ENCODE measurements around the gene ARHGEF2. TPM values are rescaled to one million over a fixed set of nuclear protein-coding genes. Genes with fewer than 3 reads are reported as not detected.
"Not testable (repeated sequence)": the region's sequence is repeated elsewhere in the genome, so short reads cannot be mapped to it uniquely, and the experiment has no call there.

Gene ARHGEF2
- polyA plus RNA-seq, 12 donors = 119 to 396 (median 157) TPM

- DNase-seq = no peak
These were observed 17.8 kb upstream of the ARHGEF2 start for GRCh38 chr1:155996166-155996565.

- no peak for DNase-seq
These were observed 15.2 kb upstream of the ARHGEF2 start for GRCh38 chr1:155993595-155993994.

- DNase-seq = no peak
These were observed 11.8 kb upstream of the ARHGEF2 start for GRCh38 chr1:155990005-155990739.

GRCh38 chr1:155989242-155990004 lies 11.1 kb upstream of the ARHGEF2 start:
- DNase-seq = peak; percentile 82

GRCh38 chr1:155984903-155985645 lies 6.7 kb upstream of the ARHGEF2 start:
- DNase-seq = not testable (repeated sequence)

- DNase-seq = no peak
These were observed 6.0 kb upstream of the ARHGEF2 start for GRCh38 chr1:155984341-155984740.

- peak; percentile 90 for DNase-seq
These were observed 5.1 kb upstream of the ARHGEF2 start for GRCh38 chr1:155983191-155984024.

GRCh38 chr1:155982106-155982505 lies 3.8 kb upstream of the ARHGEF2 start:
- DNase-seq = no peak

GRCh38 chr1:155981266-155982088 lies 3.1 kb upstream of the ARHGEF2 start:
- no peak for DNase-seq

GRCh38 chr1:155979597-155980343 lies 1.4 kb upstream of the ARHGEF2 start:
- peak; percentile 31 for DNase-seq

GRCh38 chr1:155978973-155979429 lies 654 bp upstream of the ARHGEF2 start:
- DNase-seq = no peak

- DNase-seq = peak; percentile 56
These were observed 540 bp downstream of the ARHGEF2 start for GRCh38 chr1:155977690-155978324.

- no peak for DNase-seq
These were observed 1.2 kb downstream of the ARHGEF2 start for GRCh38 chr1:155976913-155977689.

GRCh38 chr1:155976062-155976912 lies 2.1 kb downstream of the ARHGEF2 start:
- peak; percentile 77 for DNase-seq

- DNase-seq = no peak
These were observed 2.8 kb downstream of the ARHGEF2 start for GRCh38 chr1:155975375-155976061.

- DNase-seq = no peak
These were observed 3.9 kb downstream of the ARHGEF2 start for GRCh38 chr1:155974208-155975115.

Data from muscle of arm (tissue), 12 donors.